HG02852 (cell line): ENCODE data around the gene SSNA1.
"Not testable (repeated sequence)": the region's sequence is repeated elsewhere in the genome, so short reads cannot be mapped to it uniquely, and the experiment has no call there.

Experiments
- ATAC-seq: cut with Tn5 transposase; IDR thresholded peaks from one replicate; pipeline ENCODE4 v1.9.1; 2021; ENCODE audit warnings: mild to moderate bottlenecking, moderate library complexity; ENCODE audit not compliant: unreplicated experiment

The SSNA1 gene

GRCh38 chr9:137230705-137231371 is 42.4 kb downstream of the SSNA1 start, which contains the start of gene SLC34A3:
Gene SLC34A3, plus strand, starts transcription at chr9:137230901. Its CDS starts 802 bp downstream, at chr9:137231703.
- ATAC-seq: no peak

- ATAC-seq: no peak
These were observed 43.0 kb downstream of the SSNA1 start for GRCh38 chr9:137231372-137232039.

- ATAC-seq: no peak
These were observed 43.6 kb downstream of the SSNA1 start for GRCh38 chr9:137232101-137232500.

GRCh38 chr9:137232510-137232909 is 44.0 kb downstream of the SSNA1 start:
- ATAC-seq: no peak

GRCh38 chr9:137233143-137233980 is 44.9 kb downstream of the SSNA1 start:
- no peak for ATAC-seq

GRCh38 chr9:137234055-137234697 is 45.7 kb downstream of the SSNA1 start:
- ATAC-seq: no peak

- no peak for ATAC-seq
These were observed 46.4 kb downstream of the SSNA1 start for GRCh38 chr9:137234758-137235423.

GRCh38 chr9:137235424-137236237 is 47.2 kb downstream of the SSNA1 start:
- ATAC-seq: no peak

- no peak for ATAC-seq
These were observed 47.9 kb downstream of the SSNA1 start for GRCh38 chr9:137236238-137236935.

- ATAC-seq: no peak
These were observed 48.5 kb downstream of the SSNA1 start for GRCh38 chr9:137236936-137237421.

- ATAC-seq: no peak
These were observed 49.6 kb downstream of the SSNA1 start for GRCh38 chr9:137237759-137238726.

- not testable (repeated sequence) for ATAC-seq
These were observed 51.2 kb downstream of the SSNA1 start for GRCh38 chr9:137239541-137240200.
